AG09309 (cell line): ENCODE results near the gene ZNF408.

ENCODE experiments used
- DNase-seq: peaks from one replicate; pipeline ENCODE4 v3.0.0-alpha.2; 2010; ENCODE audit warnings: low read depth
- H3K4me3 ChIP-seq: 2 replicates; pipeline ENCODE4 v1.5.1; 2011; ENCODE audit warnings: mild to moderate bottlenecking, low read depth, low read length, moderate library complexity; ENCODE audit not compliant: control insufficient read depth
- CTCF ChIP-seq: IDR thresholded peaks from 2 replicates; pipeline ENCODE4 v1.5.1; 2011; ENCODE audit warnings: mild to moderate bottlenecking, low read depth, low read length, inconsistent platforms; ENCODE audit not compliant: insufficient read depth, control insufficient read depth; ENCODE audit errors: missing control alignments

ZNF408 gene

GRCh38 chr11:46743043-46743442 lies 42.2 kb downstream of the ZNF408 start:
- no peak for DNase-seq
- no peak for TF ChIP-seq CTCF
- H3K4me3 ChIP-seq = no peak overlapping the region

- no peak for DNase-seq
- TF ChIP-seq CTCF = no peak
Observed at GRCh38 chr11:46743693-46744339, 43.0 kb downstream of the ZNF408 start.

GRCh38 chr11:46745328-46745727 lies 44.5 kb downstream of the ZNF408 start:
- no peak overlapping the region for H3K4me3 ChIP-seq
- TF ChIP-seq CTCF = no peak
- DNase-seq = no peak

More at GRCh38 chr11:46743693-46744339, 43.0 kb downstream of the ZNF408 start:
- H3K4me3 ChIP-seq = no peak overlapping the region

GRCh38 chr11:46745995-46746394 lies 45.2 kb downstream of the ZNF408 start:
- no peak for TF ChIP-seq CTCF
- no peak overlapping the region for H3K4me3 ChIP-seq
- DNase-seq = no peak

GRCh38 chr11:46747150-46747549 lies 46.3 kb downstream of the ZNF408 start:
- no peak for TF ChIP-seq CTCF
- no peak for DNase-seq
- H3K4me3 ChIP-seq = no peak overlapping the region
